Bronchial epithelial cell (primary cell): ENCODE results near the gene BAK1. TPM values are rescaled to one million over a fixed set of nuclear protein-coding genes. Genes with fewer than 3 reads are reported as not detected.

Source experiments
- DNase-seq: peaks from one replicate; pipeline ENCODE4 v3.0.0-alpha.2; 2010; ENCODE audit warnings: low read depth
- FAIRE-seq: peaks from 2 replicates; lab custom pipeline; 2011; peaks lifted over from hg19 to GRCh38; lab: Jason Lieb, UNC
- H3K27me3 ChIP-seq: 2 replicates; pipeline ENCODE4 v1.5.1; 2011; ENCODE audit warnings: low read length; ENCODE audit not compliant: control insufficient read depth, insufficient read depth
- H3K36me3 ChIP-seq: 2 replicates; pipeline ENCODE4 v1.5.1; 2011; ENCODE audit warnings: low read length; ENCODE audit not compliant: control insufficient read depth, insufficient read depth
- H3K4me3 ChIP-seq: 2 replicates; pipeline ENCODE4 v1.5.1; 2011; ENCODE audit warnings: mild to moderate bottlenecking, low read depth, low read length, control low read depth
- total RNA-seq: library from RNA; depleted of rRNA; stranded (reverse); fragments of >200 nt; gene quantifications from 2 replicates; pipeline ENCODE4 v1.2.1, GENCODE V29; 2014
- TF ChIP-seq, protein P1 (sequence below): IDR thresholded peaks from 2 replicates; pipeline ENCODE4 v1.5.1; 2011; ENCODE audit warnings: mild to moderate bottlenecking, moderate library complexity, low read length, control low read depth, inconsistent platforms; ENCODE audit not compliant: insufficient read depth, severe bottlenecking

The BAK1 gene
- total RNA-seq, 1 donor from 2014 or later = 25.5 TPM

DNA sequence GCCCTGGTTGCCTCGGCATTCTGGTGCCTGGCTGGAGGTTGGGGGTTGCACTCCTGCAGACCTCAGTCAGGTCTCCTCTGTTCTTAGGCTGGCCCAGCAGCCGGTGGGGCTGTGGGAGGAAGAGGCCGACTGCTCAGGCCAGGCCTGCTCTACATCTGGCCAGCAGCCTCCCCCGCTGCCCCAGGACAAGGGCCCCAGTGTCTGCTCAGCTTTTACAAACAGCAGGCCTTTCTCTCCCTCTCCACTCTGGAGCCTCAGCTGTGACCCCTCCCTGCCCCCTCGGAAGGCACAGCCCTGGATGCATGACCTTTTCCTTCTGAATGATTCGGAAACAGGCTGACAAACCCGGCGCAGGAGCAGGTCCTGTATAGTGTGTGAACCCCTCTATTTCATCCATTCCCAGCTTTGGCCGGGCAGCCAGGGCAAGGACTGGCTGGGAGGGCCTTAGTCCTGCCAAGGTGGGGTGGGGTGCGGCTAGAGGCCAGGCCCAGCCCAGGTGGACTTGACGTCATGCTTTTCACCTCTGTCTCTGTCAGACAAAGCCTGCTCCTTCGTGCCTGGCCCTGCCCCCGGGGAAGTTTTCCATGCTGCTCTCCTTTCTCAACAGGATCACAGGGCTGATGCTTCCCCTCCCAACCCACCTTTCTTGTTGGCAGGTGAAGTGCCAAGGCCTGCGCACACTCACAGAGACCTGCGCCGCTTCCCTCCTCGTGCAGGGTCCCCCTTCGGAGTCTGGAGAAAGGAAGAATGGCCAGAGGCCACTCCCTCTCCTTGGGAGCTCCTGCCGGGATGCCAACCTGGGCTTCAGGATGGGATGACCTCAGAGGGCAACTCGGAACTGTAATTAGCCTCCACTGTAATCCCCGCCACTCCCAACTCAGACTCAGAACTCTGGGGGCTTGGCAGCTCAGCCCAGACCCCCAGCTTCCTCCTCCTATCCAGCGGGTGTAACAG, 31.0 kb upstream of the BAK1 start:
- TF ChIP-seq, protein P1, sequence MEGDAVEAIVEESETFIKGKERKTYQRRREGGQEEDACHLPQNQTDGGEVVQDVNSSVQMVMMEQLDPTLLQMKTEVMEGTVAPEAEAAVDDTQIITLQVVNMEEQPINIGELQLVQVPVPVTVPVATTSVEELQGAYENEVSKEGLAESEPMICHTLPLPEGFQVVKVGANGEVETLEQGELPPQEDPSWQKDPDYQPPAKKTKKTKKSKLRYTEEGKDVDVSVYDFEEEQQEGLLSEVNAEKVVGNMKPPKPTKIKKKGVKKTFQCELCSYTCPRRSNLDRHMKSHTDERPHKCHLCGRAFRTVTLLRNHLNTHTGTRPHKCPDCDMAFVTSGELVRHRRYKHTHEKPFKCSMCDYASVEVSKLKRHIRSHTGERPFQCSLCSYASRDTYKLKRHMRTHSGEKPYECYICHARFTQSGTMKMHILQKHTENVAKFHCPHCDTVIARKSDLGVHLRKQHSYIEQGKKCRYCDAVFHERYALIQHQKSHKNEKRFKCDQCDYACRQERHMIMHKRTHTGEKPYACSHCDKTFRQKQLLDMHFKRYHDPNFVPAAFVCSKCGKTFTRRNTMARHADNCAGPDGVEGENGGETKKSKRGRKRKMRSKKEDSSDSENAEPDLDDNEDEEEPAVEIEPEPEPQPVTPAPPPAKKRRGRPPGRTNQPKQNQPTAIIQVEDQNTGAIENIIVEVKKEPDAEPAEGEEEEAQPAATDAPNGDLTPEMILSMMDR = no peak
- DNase-seq (no peak), FAIRE-seq (no peak)
- Histone ChIP-seq H3K36me3 (no peaks in the 10 kb centered on the region), H3K27me3 (no peaks in the 10 kb centered on the region), H3K4me3 (no peak overlapping the region)

DNA sequence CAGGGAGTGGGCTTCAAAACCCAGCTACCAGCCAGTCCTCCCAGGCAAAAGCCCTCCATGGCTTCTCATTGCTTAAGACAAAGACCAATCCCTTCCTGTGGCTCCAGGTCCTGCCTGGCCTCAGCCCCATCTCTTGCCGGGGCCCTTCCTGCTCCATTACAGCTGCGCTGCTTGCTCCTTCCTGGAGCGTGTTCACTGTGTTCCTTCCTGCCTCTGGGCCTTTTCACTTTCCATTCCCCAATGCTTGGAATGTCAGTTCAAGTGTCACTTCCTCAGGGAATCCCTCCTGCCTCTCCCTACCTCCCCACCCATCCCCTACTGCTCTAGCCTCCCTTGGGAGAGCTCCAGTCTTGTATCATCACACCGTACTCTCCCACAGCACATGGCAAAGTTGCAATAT, 30.0 kb upstream of the BAK1 start:
- no peaks in the 10 kb centered on the region for H3K36me3 ChIP-seq
- TF ChIP-seq, protein P1 = no peak

DNA sequence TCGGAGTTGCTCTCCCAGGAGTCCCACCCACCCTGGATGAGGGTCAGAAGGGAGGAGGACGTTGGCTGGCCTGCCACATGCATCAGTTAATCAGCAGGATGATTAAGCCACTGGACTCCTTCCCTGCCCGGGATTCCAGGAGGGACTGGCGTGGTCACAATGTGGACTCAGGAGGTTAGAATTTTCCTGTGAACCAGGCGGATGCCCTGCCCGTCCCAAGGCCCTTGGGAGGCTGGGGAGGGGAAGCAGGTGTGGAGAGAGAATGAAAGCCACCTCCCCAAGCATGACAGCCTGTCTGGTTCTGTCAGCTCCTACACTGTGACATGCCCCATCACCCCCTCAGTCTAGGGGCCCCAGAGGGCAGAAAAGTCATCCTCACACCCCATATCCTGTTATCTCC, 29.5 kb upstream of the BAK1 start:
- FAIRE-seq (no peak), DNase-seq (peak; percentile 31)
- no peaks in the 10 kb centered on the region for H3K36me3 ChIP-seq
- H3K27me3 ChIP-seq = no peaks in the 10 kb centered on the region
- no peak overlapping the region for H3K4me3 ChIP-seq
- TF ChIP-seq, protein P1 = no peak

More for the DNA sequence above, 30.0 kb upstream of the BAK1 start:
- no peaks in the 10 kb centered on the region for H3K27me3 ChIP-seq
- no peak for DNase-seq
- no peak overlapping the region for H3K4me3 ChIP-seq
- no peak for FAIRE-seq

DNA sequence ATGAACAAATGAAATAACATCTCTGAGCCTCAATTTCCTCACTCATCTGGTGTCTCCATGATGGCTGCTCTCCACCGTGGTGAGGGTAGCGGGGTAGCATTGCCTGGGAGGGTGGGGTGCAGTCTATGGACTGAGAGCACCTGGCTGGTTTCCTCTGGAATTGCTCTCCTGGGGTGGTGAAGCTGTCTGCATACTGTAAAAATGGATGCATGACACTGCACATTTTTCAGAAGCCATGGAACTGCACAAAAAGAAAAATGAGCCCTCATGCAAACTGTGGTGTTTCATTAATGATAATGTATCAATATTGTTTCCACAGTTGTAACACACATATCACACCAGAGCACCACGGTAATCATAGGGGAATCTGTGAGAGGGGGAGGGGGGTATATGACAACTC, 28.9 kb upstream of the BAK1 start:
- DNase-seq (no peak), FAIRE-seq (no peak)
- TF ChIP-seq, protein P1 = no peak
- H3K4me3 ChIP-seq = no peak overlapping the region
- H3K36me3 ChIP-seq = no peaks in the 10 kb centered on the region
- no peaks in the 10 kb centered on the region for H3K27me3 ChIP-seq

DNA sequence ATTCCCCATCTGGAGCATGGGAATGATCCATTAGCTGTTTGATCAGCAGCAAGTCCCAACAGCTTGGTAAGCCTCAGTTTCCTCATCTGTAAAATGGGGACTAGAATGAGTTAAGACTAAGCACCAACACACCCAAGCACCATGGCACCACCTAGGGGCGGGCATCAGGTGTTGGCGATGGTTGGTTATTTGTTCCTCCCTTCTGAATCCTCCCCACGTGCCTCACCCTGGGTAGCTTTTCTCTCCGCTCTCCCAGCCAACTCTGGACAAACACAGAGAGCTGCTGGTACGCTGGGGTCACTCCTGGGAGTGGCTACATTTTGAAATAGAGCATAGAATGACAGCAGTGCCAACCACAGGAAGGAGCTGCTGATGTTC, 27.7 kb upstream of the BAK1 start:
- DNase-seq = peak; percentile 30
- no peaks in the 10 kb centered on the region for H3K36me3 ChIP-seq
- no peak overlapping the region for H3K4me3 ChIP-seq
- H3K27me3 ChIP-seq = no peaks in the 10 kb centered on the region
- no peak for FAIRE-seq
- TF ChIP-seq, protein P1 = peak; percentile 51
